Peyer's patch (tissue), 4 donors: ENCODE data around the gene HOXA5. TPM values are rescaled to one million over a fixed set of nuclear protein-coding genes. Genes with fewer than 3 reads are reported as not detected.

Experiments
- DNase-seq, 3 donors: peaks; one replicate each; pipeline ENCODE4 v3.0.0-alpha.2; 2017 to 2019
- H3K27ac ChIP-seq, 4 donors: fragments of 200-600 bp; sonication (generic); one replicate each; pipeline ENCODE4 v1.5.1; 2016 to 2019
- H3K27me3 ChIP-seq, 2 donors: fragments of 200-600 bp; sonication (generic); one replicate each; pipeline ENCODE4 v1.5.1; 2019
- H3K36me3 ChIP-seq, 3 donors: fragments of 200-600 bp; sonication (generic); one replicate each; pipeline ENCODE4 v1.5.1; 2016 to 2019
- H3K4me1 ChIP-seq, 4 donors: fragments of 200-600 bp; sonication (generic); one replicate each; pipeline ENCODE4 v1.5.1; 2016 to 2019
- H3K4me3 ChIP-seq, 4 donors: fragments of 200-600 bp; sonication (generic); 1 replicate in 3 of 4; 2 replicates in 1 of 4; pipeline ENCODE4 v1.5.1; 2016 to 2019; ENCODE audit warnings: mild to moderate bottlenecking in 1 of 4
- H3K9me3 ChIP-seq, 4 donors: fragments of 200-600 bp; sonication (generic); one replicate each; pipeline ENCODE4 v1.5.1; 2016 to 2019; ENCODE audit warnings: mild to moderate bottlenecking in 1 of 4
- POLR2A ChIP-seq, 2 donors: fragments of 450-650 bp; IDR thresholded peaks; one replicate each; pipeline ENCODE4 v1.5.1; 2017; ENCODE audit warnings: antibody characterized with exemption in 2 of 2, mild to moderate bottlenecking in 2 of 2, moderate library complexity in 2 of 2
- total RNA-seq, 4 donors: library from RNA; depleted of rRNA; stranded (reverse); fragments of >200 nt; gene quantifications; one replicate each; pipeline ENCODE4 v1.1.0, GENCODE V29; 2016
- TF ChIP-seq, protein P1 (sequence below), 6 experiments: fragments of 450-650 bp in 4 of 6; fragments of 200-600 bp in 2 of 6; sonication (generic) in 1 of 6; IDR thresholded peaks; one replicate each; pipeline ENCODE4 v1.5.1; 2017 to 2019; ENCODE audit warnings: antibody characterized with exemption in 6 of 6, mild to moderate bottlenecking in 3 of 6, moderate library complexity in 1 of 6

HOXA5 gene
- total RNA-seq, 4 donors from 2014 or later: 8.3 to 24.3 (median 20.1) TPM

DNA sequence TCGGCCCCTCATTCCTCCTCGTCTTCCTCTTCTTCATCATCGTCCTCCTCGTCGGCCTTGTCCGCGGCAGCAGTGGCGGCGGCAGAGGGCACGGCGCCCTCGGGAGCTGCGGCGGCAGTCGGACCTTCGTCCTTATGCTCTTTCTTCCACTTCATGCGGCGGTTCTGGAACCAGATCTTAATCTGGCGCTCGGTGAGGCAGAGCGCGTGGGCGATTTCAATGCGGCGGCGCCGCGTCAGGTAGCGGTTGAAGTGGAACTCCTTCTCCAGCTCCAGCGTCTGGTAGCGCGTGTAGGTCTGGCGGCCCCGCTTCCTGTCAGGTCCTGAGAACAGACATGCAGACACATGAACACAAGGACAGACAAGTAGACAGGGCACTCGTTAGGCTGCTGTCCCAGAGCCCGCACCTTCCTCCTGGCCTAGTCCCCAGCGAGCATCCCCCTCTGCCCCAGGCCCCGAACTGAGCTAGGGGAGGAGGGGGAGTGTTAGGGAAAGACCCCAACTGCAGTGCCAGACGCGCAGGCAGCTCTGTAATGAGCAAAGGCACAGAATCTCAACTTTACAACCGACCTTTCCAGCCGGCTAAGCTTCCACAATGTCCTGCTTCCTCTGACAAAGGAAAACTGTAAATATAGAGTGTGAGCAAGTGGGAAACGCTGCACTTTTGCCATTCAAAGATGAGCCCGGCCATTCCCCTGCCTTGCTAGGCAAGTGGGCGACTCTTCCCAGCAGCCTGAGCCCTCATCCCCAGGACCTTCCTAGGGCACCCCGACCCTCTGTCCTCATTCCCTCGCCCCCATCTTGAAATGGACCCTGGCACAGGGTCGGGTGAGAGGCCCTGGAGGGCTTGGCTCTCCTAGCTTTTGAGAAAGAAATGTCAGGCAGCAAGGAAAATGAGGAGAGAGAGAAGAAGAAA is 11.7 kb upstream of the HOXA5 start:
- Histone ChIP-seq H3K36me3 (no peaks in the 10 kb centered on the region), H3K9me3 (peaks cover 0 to 7% (median 0%) of the 10 kb centered on the region in 4 donors), H3K4me1 (peaks cover 1 to 49% (median 14%) of the 10 kb centered on the region in 4 donors), H3K27me3 (no peaks in the 10 kb centered on the region), H3K27ac (peak overlapping the region; percentile 69 to 93 (median 84)), H3K4me3 (peak overlapping the region; percentile 4 to 81 (median 55))
- peak; percentile 17 to 72 (median 68) for DNase-seq
- no peak for TF ChIP-seq POLR2A (IDR thresholded peaks at IDR 0.05)
- TF ChIP-seq, protein P1, sequence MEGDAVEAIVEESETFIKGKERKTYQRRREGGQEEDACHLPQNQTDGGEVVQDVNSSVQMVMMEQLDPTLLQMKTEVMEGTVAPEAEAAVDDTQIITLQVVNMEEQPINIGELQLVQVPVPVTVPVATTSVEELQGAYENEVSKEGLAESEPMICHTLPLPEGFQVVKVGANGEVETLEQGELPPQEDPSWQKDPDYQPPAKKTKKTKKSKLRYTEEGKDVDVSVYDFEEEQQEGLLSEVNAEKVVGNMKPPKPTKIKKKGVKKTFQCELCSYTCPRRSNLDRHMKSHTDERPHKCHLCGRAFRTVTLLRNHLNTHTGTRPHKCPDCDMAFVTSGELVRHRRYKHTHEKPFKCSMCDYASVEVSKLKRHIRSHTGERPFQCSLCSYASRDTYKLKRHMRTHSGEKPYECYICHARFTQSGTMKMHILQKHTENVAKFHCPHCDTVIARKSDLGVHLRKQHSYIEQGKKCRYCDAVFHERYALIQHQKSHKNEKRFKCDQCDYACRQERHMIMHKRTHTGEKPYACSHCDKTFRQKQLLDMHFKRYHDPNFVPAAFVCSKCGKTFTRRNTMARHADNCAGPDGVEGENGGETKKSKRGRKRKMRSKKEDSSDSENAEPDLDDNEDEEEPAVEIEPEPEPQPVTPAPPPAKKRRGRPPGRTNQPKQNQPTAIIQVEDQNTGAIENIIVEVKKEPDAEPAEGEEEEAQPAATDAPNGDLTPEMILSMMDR (IDR thresholded peaks at IDR 0.05): no peak

- no peak for TF ChIP-seq POLR2A (IDR thresholded peaks at IDR 0.05)
- TF ChIP-seq, protein P1 (IDR thresholded peaks at IDR 0.05): no peak
- Histone ChIP-seq H3K27me3 (no peaks in the 10 kb centered on the region), H3K9me3 (peaks cover 0 to 7% (median 0%) of the 10 kb centered on the region in 4 donors), H3K36me3 (no peaks in the 10 kb centered on the region), H3K4me1 (peaks cover 0 to 48% (median 14%) of the 10 kb centered on the region in 4 donors), H3K4me3 (peak overlapping the region in 2 of 4 donors; percentile 74 to 81), H3K27ac (peak overlapping the region in 3 of 4 donors; percentile 60 to 93 (median 76))
- DNase-seq: peak; percentile 11 to 50 (median 42)
These were observed 10.9 kb upstream of the HOXA5 start for GRCh38 chr7:27154369-27154768.

GRCh38 chr7:27153526-27153925 is 10.0 kb upstream of the HOXA5 start:
- H3K9me3 ChIP-seq: peaks cover 0 to 7% (median 0%) of the 10 kb centered on the region in 4 donors
- H3K4me1 ChIP-seq: peaks cover 0 to 56% (median 14%) of the 10 kb centered on the region in 4 donors
- no peaks in the 10 kb centered on the region for H3K36me3 ChIP-seq
- H3K27ac ChIP-seq: peak overlapping the region in 3 of 4 donors; percentile 81 to 96 (median 92)
- no peaks in the 10 kb centered on the region for H3K27me3 ChIP-seq
- H3K4me3 ChIP-seq: no peak overlapping the region
- TF ChIP-seq, protein P1 (IDR thresholded peaks at IDR 0.05): no peak
- no peak for TF ChIP-seq POLR2A (IDR thresholded peaks at IDR 0.05)
- DNase-seq: peak in 2 of 3 donors; percentile 5 to 43

- peaks cover 0 to 59% (median 15%) of the 10 kb centered on the region in 4 donors for H3K4me1 ChIP-seq
These were observed 9.4 kb upstream of the HOXA5 start for GRCh38 chr7:27152816-27153442.

More at GRCh38 chr7:27152816-27153442, 9.4 kb upstream of the HOXA5 start:
- Histone ChIP-seq H3K9me3 (peaks cover 0 to 7% (median 0%) of the 10 kb centered on the region in 4 donors), H3K27me3 (no peaks in the 10 kb centered on the region), H3K4me3 (peak overlapping the region; percentile 42 to 75 (median 54)), H3K27ac (peak overlapping the region; percentile 71 to 96 (median 86)), H3K36me3 (no peaks in the 10 kb centered on the region)
- no peak for TF ChIP-seq POLR2A (IDR thresholded peaks at IDR 0.05)
- TF ChIP-seq, protein P1 (IDR thresholded peaks at IDR 0.05): no peak
- no peak for DNase-seq
